Urinary bladder (tissue), 4 donors: ENCODE data around the gene BST1. TPM values are rescaled to one million over a fixed set of nuclear protein-coding genes. Genes with fewer than 3 reads are reported as not detected.

Experiments used
- DNase-seq: peaks from one replicate; pipeline ENCODE4 v3.0.0-alpha.2; 2015; ENCODE audit errors: extremely low spot score
- H3K27ac ChIP-seq: one replicate; pipeline ENCODE4 v1.5.1; 2013; ENCODE audit warnings: low read depth, mild to moderate bottlenecking, moderate library complexity
- H3K36me3 ChIP-seq: one replicate; pipeline ENCODE4 v1.6.1; 2013; ENCODE audit warnings: mild to moderate bottlenecking, moderate library complexity; ENCODE audit not compliant: insufficient read depth
- H3K4me1 ChIP-seq: one replicate; pipeline ENCODE4 v1.6.1; 2013; ENCODE audit warnings: mild to moderate bottlenecking, moderate library complexity; ENCODE audit not compliant: insufficient read depth
- H3K4me3 ChIP-seq: one replicate; pipeline ENCODE4 v1.5.1; 2013; ENCODE audit warnings: low read depth, low read length
- WGBS: extraction: QIAGEN DNeasy Blood & Tissue Kit; methylation state at CpG from one replicate; pipeline ENCODE4 v1.1.7; 2013; 5-methylcytosine and 5-hydroxymethylcytosine counted together
- polyA plus RNA-seq: library from polyadenylated mRNA; stranded (reverse); fragments of 200-250 nt; gene quantifications from one replicate; pipeline ENCODE4 v1.2.3, GENCODE V29; 2013
- total RNA-seq: library from RNA; depleted of rRNA; stranded (reverse); fragments of >200 nt; gene quantifications from one replicate; pipeline ENCODE4 v1.2.3, GENCODE V29; 2014
- donor health status: healthy with polysubstance abuse.
- donor health status: healthy.

BST1 gene
- total and polyA plus RNA-seq, 2 donors = 21.0 to 23.7 TPM

DNA sequence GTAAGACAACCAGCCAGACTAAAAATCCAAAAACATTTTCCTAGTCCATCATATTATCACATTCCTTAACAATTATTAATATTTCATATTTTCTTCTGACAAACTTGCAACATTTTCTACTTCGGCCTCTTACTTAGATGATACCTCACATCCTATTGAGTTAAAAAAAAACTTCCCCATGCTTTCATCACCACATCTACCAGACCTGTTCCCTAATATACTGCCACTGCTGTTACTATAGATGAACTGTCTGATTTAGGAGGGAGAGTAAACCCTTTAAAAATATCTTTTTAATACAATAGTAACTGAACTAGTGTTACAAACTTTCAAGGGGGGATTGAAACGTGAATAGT, 19.7 kb upstream of the BST1 start:
- WGBS = 81% methylated on average over 2 of the region's 2 CpGs
- Histone ChIP-seq H3K4me3 (no peak overlapping the region), H3K4me1 (peaks cover 4% of the 10 kb centered on the region), H3K36me3 (no peaks in the 10 kb centered on the region), H3K27ac (no peak overlapping the region)
- DNase-seq = no peak

DNA sequence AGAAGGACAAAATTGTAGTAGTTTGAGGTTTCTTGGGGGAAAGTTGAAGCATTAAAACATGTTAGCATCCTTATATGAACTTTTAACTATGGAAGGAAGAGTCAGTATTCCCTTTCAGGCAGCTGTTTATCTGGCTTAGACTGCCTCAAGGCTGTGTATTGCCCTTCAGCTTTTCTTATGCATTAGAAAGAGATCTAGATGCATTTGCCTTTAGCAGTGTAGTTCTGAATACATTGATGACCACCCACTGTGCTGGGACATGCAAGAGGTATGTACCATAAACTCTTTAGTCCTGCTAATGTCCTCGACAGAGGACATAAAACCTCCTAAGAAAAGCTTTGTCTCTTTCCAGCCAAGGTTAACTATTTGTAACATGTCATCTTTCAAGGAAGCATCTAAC, 18.4 kb upstream of the BST1 start:
- Histone ChIP-seq H3K27ac (no peak overlapping the region), H3K36me3 (no peaks in the 10 kb centered on the region), H3K4me3 (no peak overlapping the region), H3K4me1 (peaks cover 4% of the 10 kb centered on the region)
- no peak for DNase-seq
- 70% methylated on average over 1 of the region's 1 CpG for WGBS

DNA sequence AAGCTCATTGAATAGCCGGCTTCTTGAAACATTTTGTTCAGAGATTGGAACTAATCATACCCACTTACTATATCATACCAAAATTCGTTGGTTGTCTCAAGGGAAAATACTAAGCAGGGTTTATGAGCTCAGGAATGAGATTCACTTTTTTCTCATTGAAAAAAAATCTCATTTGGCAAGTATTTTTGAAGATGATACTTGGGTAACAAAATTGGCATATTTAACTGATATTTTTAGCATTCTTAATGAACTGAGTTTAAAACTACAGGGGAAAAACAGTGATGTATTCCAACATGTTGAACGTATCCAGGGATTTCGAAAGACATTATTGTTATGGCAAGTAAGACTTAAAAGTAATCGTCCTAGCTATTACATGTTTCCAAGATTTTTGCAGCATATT, 14.8 kb upstream of the BST1 start:
- WGBS = 65% methylated on average over 5 of the region's 5 CpGs
- Histone ChIP-seq H3K27ac (no peak overlapping the region), H3K4me1 (peaks cover 4% of the 10 kb centered on the region), H3K36me3 (no peaks in the 10 kb centered on the region), H3K4me3 (no peak overlapping the region)
- no peak for DNase-seq

DNA sequence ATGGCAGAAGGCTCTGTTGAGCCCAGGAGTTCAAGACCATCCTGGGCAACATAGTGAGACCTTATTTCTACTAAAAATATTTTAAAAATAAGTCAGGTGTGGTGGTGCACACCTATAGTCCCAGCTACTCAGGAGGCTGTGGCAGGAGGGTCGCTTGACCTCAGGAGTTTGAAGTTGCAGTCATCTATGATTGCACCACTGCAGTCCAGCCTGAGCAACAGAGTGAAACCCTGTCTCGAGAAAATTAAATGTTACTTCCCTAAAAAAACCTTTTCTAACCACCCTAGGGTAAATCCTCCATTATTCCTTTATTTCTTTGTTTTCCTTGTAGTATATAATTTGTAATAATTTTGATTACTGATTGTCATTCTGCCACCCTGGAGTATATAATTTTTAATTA, 13.3 kb upstream of the BST1 start:
- H3K27ac ChIP-seq = no peak overlapping the region
- 87% methylated on average over 2 of the region's 2 CpGs for WGBS
- peaks cover 2% of the 10 kb centered on the region for H3K4me1 ChIP-seq
- DNase-seq = no peak
- no peaks in the 10 kb centered on the region for H3K36me3 ChIP-seq
- H3K4me3 ChIP-seq = no peak overlapping the region

DNA sequence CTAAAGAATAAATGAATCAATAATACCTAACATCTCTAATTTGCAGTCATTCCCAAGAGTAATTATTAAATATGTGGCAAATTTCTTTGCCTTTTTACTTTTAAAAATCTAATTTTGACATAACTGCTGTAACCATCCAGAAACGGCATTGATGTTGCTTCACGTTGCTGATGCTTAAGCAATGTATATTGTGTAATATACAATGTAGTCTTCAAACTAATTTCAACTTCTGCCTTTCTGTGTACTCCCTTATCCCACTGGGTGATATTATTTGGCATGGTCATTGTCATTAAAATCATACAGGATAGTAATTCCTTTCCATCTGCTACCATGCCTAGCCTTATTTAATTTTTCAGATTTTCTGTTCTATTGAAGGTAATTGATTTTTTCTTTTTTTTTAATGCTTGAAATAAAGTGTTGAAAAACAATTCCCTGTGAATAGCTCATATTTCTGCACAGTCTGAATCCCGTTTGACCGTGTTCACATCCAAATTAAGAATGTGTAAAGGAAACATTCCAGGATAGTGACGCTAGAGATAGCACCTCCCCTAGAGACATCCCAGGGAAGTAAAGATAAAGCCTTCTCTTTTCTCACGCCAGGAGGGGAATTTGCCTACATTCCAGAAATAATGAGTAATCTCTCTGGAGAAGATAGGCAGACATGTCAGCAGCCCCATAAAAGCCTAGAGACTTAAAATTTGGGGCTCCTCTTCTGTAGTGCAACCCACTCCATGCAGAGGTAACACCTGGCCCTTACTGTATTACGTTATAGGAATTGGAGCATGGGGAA, 12.7 kb upstream of the BST1 start:
- DNase-seq = peak; percentile 42
- no peak overlapping the region for H3K27ac ChIP-seq
- 36% methylated on average over 7 of the region's 7 CpGs for WGBS

DNA sequence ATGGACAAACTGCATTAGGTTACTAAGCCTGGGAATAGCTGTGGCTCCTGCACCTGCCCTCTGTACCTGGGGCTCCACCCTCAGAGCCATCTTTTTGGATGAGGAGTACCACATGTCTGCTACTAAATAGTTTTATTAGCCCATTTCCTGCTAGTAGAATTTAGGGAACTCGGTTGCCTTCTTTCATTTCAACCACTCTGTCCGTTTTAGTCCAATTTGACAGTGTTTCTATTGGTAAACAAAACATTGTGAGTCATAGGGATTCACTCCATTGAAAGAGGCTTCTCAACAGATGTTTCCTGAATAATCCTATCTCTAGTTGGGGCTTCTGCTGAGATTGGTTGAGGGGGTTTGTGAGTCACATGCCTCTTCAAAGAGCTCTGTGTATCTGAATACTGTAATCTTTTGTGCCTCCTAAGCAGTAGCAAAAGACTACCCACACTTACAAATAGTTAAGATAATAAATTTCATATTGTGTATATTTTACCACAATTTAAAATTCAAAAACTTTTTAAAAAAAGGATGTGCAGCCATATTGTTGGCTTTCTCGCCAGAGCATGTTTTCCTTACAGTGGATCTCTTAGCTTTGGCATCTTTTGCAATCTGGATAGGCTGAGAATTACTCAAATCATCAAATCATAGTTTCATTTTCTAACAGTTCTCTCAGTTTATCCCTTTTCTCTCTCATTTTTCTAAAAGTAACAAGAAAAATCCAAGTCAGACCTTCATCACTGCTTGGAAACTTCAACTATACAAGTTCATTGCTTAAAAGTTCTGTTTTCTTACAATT, 11.3 kb upstream of the BST1 start:
- no peaks in the 10 kb centered on the region for H3K4me1 ChIP-seq
- no peaks in the 10 kb centered on the region for H3K36me3 ChIP-seq
- H3K27ac ChIP-seq = peak overlapping the region; percentile 6
- no peak for DNase-seq
- WGBS = 45% methylated on average over 3 of the region's 3 CpGs
- H3K4me3 ChIP-seq = no peak overlapping the region

More for the DNA sequence above, 12.7 kb upstream of the BST1 start:
- Histone ChIP-seq H3K4me3 (no peak overlapping the region), H3K4me1 (peaks cover under 1% of the 10 kb centered on the region), H3K36me3 (no peaks in the 10 kb centered on the region)

DNA sequence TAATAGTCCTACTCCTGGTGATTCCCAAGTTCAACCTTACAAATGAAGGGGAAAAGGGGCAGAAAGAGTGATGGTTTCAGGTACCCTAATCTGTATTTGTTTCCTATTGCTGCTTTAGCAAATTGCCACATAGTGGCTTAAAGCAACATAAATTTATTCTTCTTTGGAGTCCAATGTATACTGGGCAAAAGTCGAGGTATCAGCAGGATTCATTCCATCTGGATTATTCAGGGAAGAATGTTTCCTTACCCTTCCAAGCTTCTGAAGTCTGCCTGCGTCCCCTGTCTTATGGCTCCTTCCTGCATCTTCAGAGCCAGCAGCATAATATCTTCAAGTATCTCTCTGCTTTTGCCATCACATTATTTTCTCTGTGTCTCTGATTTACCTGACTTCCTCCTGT, 10.3 kb upstream of the BST1 start:
- DNase-seq = no peak
- no peak overlapping the region for H3K4me3 ChIP-seq
- 67% methylated on average over 2 of the region's 2 CpGs for WGBS
- H3K4me1 ChIP-seq = no peaks in the 10 kb centered on the region
- no peaks in the 10 kb centered on the region for H3K36me3 ChIP-seq
- H3K27ac ChIP-seq = no peak overlapping the region

DNA sequence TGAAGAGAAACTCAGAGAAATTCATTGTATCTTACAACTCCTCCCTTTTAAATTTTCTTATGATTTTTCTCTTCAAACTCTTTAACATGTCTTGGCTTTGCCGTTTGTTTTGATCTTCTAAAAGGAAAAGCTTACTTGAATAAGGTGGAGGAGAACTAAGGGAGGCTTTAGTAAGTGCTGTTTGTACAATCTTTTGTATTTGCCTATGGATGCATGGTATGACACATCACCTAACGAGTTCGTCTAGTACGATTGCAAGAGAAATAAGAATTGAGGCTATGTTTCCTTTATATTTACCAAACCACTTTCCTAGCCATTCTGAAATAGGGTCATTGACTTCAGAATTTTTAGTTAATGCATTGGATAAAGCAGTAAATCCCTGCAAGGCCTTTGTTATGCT, 8.4 kb upstream of the BST1 start:
- DNase-seq = no peak

DNA sequence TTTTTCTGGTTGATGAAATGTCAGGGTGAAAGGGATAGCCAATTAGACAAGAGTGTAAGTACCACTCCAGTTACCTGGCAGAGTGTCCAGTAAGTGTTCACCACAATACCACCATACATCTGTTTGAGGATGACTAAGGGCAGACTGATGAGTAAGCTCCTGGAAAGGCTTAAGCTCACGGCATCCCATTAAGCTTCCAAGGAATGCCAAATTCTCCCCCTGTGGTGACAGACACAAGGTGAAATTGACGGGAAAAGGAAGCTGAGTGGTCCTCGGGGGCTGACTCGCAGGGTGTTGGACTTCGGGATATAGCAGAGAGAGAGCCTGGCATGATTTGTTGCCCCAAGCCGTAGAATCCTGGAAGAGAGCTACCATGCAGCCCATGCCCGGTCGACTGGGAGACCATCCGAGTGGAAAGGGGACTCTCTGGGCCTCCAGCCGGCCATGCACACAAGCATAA, 7.6 kb upstream of the BST1 start:
- Histone ChIP-seq H3K27ac (no peak overlapping the region), H3K36me3 (no peaks in the 10 kb centered on the region), H3K4me3 (no peak overlapping the region), H3K4me1 (no peaks in the 10 kb centered on the region)
- WGBS = 86% methylated on average over 10 of the region's 10 CpGs
- no peak for DNase-seq

More for the DNA sequence above, 8.4 kb upstream of the BST1 start:
- H3K4me3 ChIP-seq = no peak overlapping the region
- H3K36me3 ChIP-seq = no peaks in the 10 kb centered on the region
- H3K27ac ChIP-seq = no peak overlapping the region
- H3K4me1 ChIP-seq = no peaks in the 10 kb centered on the region
- WGBS = 92% methylated on average over 4 of the region's 4 CpGs

DNA sequence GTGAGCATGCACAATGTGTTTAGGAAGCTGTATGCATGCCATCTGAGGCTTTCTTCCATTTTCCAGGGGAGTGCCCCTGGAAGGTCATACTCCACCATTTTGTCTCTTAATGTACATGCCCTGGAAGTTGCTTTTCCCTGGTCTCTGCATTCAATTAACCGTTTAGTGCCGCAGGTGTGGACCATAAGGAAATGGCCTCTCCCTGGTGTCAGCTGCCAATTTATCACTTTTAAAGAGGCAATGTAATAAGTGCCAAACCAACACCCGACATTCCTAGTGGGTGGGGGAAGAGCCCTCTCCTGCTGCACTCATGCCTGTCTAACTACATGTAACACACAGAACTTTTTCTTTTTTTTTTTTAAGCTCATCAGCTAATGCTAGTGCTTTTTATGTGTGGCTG, 7.1 kb upstream of the BST1 start:
- WGBS = 76% methylated on average over 3 of the region's 3 CpGs
- no peak for DNase-seq
- no peak overlapping the region for H3K27ac ChIP-seq

DNA sequence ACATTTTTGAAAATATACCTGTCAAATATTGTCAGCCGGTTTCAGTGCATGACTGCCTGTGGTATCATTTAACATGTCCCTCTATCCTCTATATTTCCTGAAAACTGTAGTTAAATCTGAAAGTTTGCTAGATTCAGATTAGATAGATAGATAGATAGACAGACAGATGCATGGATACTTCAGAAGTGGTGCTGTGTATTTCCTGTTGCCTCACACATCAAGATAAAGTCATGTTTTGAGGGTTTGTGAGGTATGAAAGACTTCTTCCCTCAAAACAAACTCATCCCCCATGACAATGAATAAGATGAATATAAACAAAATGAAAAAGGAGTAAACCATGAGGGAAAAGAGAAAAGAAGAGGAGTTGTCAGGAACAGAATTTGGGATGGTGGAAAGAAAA, 6.0 kb upstream of the BST1 start:
- no peak overlapping the region for H3K4me3 ChIP-seq
- WGBS = 96% methylated on average over 1 of the region's 1 CpG
- DNase-seq = no peak
- H3K36me3 ChIP-seq = no peaks in the 10 kb centered on the region
- no peak overlapping the region for H3K27ac ChIP-seq
- H3K4me1 ChIP-seq = no peaks in the 10 kb centered on the region

More for the DNA sequence above, 7.1 kb upstream of the BST1 start:
- Histone ChIP-seq H3K4me1 (no peaks in the 10 kb centered on the region), H3K36me3 (no peaks in the 10 kb centered on the region), H3K4me3 (no peak overlapping the region)

DNA sequence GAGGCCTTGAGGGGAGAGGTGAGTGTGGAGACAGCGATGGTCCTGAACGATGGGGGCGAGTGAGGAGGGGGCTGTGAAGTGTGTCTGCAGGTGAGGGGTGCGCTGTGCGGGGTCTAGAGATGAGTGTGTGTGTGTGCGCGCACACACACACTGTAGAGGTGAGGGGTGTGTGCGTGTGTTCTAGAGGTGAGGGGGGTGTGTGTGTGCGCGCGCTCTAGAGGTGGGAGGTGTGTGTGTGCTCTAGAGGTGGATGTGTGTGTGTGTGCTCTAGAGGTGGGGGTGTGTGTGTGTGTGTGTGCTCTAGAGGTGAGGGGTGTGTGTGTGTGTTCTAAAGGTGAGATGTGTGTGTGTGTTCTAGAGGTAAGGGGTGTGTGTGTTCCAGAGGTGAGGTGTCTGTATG, 574 bp downstream of the BST1 start:
- H3K36me3 ChIP-seq = no peaks in the 10 kb centered on the region
- H3K4me3 ChIP-seq = no peak overlapping the region
- WGBS = 89% methylated on average over 11 of the region's 11 CpGs
- no peaks in the 10 kb centered on the region for H3K4me1 ChIP-seq
- peak overlapping the region; percentile 48 for H3K27ac ChIP-seq
- DNase-seq = no peak

DNA sequence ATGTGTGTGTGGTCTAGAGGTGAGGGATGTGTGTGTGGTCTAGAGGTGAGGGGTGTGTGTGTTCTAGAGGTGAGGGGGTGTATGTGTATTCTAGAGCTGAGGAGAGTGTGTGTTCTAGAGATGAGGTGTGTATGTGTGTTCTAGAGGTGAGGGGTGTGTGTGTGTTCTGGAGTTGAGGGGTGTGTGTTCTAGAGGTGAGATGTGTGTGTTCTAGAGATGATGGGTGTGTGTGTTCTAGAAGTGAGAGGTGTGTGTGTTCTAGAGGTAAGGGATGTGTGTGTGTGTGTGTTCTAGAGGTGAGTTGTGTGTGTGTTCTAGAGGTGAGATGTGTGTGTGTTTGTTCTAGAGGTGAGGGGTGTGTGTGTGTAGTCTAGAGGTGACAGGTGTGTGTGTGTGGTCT, 1.3 kb downstream of the BST1 start:
- no peak overlapping the region for H3K4me3 ChIP-seq
- no peak overlapping the region for H3K27ac ChIP-seq
- peaks cover 1% of the 10 kb centered on the region for H3K36me3 ChIP-seq
- DNase-seq = no peak
- no peaks in the 10 kb centered on the region for H3K4me1 ChIP-seq

DNA sequence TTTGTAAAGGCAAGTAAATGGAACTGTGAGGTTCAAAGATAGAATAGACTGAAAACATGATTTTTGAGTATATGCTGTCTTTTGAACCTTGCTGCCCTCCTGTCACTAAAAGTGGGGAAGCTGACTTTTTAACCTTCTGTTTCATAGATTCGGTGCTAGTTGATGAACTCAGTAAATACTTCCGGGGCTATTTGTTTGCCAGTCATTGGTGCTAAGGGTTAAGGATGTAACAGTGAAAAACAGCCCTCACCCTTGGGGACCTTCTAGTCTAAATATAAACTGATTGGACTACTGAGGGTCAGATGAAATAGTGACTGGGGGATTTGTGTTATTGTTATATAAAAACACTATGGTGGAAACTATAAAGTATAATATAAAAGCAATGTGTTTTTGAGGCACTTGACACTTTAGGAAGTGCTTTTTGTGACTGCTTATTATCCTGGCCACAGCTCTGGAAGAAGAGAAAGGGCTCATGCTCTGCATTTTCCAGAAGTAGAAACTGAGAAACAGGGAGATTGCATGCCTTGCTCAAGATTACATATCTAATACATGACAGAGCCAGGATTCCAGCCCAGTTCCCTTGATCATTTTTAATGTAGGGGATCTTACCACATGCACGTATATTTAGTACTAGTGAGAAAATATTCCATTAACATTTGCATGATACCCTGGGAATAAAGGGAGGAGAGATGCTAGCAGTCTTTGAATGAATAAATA, 3.9 kb downstream of the BST1 start:
- Histone ChIP-seq H3K27ac (no peak overlapping the region), H3K36me3 (peaks cover 2% of the 10 kb centered on the region), H3K4me3 (no peak overlapping the region), H3K4me1 (no peaks in the 10 kb centered on the region)
- no peak for DNase-seq
- 37% methylated on average over 3 of the region's 3 CpGs for WGBS
